GM12878 (cell line): Measurements from ENCODE around the gene XCR1.
"Not testable (repeated sequence)": the region's sequence is repeated elsewhere in the genome, so short reads cannot be mapped to it uniquely, and the experiment has no call there.

Experiments
- JUNB ChIP-seq: IDR thresholded peaks from 2 replicates; pipeline ENCODE4 v1.6.1; 2016; ENCODE audit warnings: antibody characterized with exemption, mild to moderate bottlenecking
- LARP7 ChIP-seq: fragments of 450-650 bp; IDR thresholded peaks from 2 replicates; pipeline ENCODE4 v1.6.1; 2017; ENCODE audit warnings: mild to moderate bottlenecking
- MEF2A ChIP-seq: IDR thresholded peaks from 2 replicates; pipeline ENCODE4 v1.6.1; 2011; ENCODE audit warnings: low read depth, mild to moderate bottlenecking, low read length, moderate library complexity; ENCODE audit not compliant: insufficient read depth
- NFYB ChIP-seq: IDR thresholded peaks from 2 replicates; pipeline ENCODE4 v1.6.1; 2011; ENCODE audit warnings: low read depth, mild to moderate bottlenecking, low read length, improper control_type of control experiment, moderate library complexity; ENCODE audit not compliant: insufficient read depth
- POLR2AphosphoS5 ChIP-seq: IDR thresholded peaks from 2 replicates; pipeline ENCODE4 v1.6.1; 2011; ENCODE audit warnings: mild to moderate bottlenecking, low read length, inconsistent platforms
- RFX5 ChIP-seq: IDR thresholded peaks from 2 replicates; pipeline ENCODE4 v1.6.1; 2011; ENCODE audit warnings: low read depth, low read length, improper control_type of control experiment
- SRF ChIP-seq, 2 experiments: IDR thresholded peaks; 2 replicates each; pipeline ENCODE4 v1.6.1; 2011; ENCODE audit warnings: low read depth in 2 of 2, low read length in 2 of 2, mild to moderate bottlenecking in 1 of 2, moderate library complexity in 1 of 2
- TAF1 ChIP-seq: IDR thresholded peaks from 2 replicates; pipeline ENCODE4 v1.6.1; 2011; ENCODE audit warnings: mild to moderate bottlenecking, low read depth, low read length, borderline replicate concordance
- TBL1XR1 ChIP-seq: IDR thresholded peaks from 2 replicates; pipeline ENCODE4 v1.6.1; 2012; ENCODE audit warnings: low read depth, low read length, improper control_type of control experiment
- ZNF274 ChIP-seq: IDR thresholded peaks from one replicate; pipeline ENCODE4 v1.8.0; 2011; ENCODE audit not compliant: insufficient read length, insufficient read depth
- TF ChIP-seq, protein P1 (sequence below), 3 experiments: IDR thresholded peaks in 2 of 3; conservative IDR thresholded peaks in 1 of 3; 2 replicates each; pipeline ENCODE4 v1.5.1; 2011; ENCODE audit warnings: low read depth in 3 of 3, low read length in 3 of 3, mild to moderate bottlenecking in 3 of 3, control low read depth in 2 of 3, moderate library complexity in 2 of 3, inconsistent platforms in 1 of 3, mixed read lengths in 1 of 3; ENCODE audit not compliant: control insufficient read depth in 2 of 3, insufficient read depth in 1 of 3; ENCODE audit errors: extremely low read depth in 1 of 3
- TF ChIP-seq, protein P2 (sequence below): IDR thresholded peaks from 2 replicates; pipeline ENCODE4 v1.6.1; 2012; ENCODE audit warnings: mild to moderate bottlenecking, low read depth, low read length
- TF ChIP-seq, protein P3 (sequence below): fragments of 450-650 bp; IDR thresholded peaks from 2 replicates; pipeline ENCODE4 v1.6.1; 2016; ENCODE audit warnings: mild to moderate bottlenecking
- TF ChIP-seq, protein P4 (sequence below): IDR thresholded peaks from 2 replicates; pipeline ENCODE4 v1.6.1; 2011; ENCODE audit warnings: low read depth, low read length, improper control_type of control experiment, borderline replicate concordance

DNA sequence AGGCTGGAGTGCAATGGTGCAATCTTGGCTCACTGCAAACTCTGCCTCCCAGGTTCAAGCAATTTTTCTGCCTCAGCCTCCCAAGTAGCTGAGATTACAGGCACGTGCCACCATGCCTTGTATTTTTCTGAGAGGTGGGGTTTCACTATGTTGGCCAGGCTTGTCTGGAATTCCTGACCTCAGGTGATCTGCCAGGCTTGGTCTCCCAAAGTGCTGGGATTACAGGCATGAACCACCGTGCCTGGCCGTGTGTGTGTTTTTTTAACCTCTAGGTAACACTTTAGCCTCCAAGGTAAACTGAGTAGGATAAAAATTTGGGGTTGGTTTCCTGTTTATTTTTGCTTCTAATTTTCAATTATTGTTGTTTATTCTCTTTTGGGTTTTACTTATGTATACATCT is 10.8 kb upstream of the XCR1 start:
- TF ChIP-seq MEF2A; TAF1; ZNF274; TBL1XR1; LARP7; JUNB; POLR2AphosphoS5; RFX5; NFYB; SRF (IDR thresholded peaks at IDR 0.05; ENCODE audit: low read depth in 2 of 2, low read length in 2 of 2): not testable (repeated sequence)
- TF ChIP-seq, protein P1, sequence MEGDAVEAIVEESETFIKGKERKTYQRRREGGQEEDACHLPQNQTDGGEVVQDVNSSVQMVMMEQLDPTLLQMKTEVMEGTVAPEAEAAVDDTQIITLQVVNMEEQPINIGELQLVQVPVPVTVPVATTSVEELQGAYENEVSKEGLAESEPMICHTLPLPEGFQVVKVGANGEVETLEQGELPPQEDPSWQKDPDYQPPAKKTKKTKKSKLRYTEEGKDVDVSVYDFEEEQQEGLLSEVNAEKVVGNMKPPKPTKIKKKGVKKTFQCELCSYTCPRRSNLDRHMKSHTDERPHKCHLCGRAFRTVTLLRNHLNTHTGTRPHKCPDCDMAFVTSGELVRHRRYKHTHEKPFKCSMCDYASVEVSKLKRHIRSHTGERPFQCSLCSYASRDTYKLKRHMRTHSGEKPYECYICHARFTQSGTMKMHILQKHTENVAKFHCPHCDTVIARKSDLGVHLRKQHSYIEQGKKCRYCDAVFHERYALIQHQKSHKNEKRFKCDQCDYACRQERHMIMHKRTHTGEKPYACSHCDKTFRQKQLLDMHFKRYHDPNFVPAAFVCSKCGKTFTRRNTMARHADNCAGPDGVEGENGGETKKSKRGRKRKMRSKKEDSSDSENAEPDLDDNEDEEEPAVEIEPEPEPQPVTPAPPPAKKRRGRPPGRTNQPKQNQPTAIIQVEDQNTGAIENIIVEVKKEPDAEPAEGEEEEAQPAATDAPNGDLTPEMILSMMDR (IDR thresholded peaks at IDR 0.05 in 2 of 3, conservative IDR thresholded peaks at IDR 0.05 in 1 of 3; ENCODE audit: control insufficient read depth in 2 of 3, extremely low read depth in 1 of 3, insufficient read depth in 1 of 3, low read depth in 3 of 3, low read length in 3 of 3) = not testable (repeated sequence)
- TF ChIP-seq, protein P2, sequence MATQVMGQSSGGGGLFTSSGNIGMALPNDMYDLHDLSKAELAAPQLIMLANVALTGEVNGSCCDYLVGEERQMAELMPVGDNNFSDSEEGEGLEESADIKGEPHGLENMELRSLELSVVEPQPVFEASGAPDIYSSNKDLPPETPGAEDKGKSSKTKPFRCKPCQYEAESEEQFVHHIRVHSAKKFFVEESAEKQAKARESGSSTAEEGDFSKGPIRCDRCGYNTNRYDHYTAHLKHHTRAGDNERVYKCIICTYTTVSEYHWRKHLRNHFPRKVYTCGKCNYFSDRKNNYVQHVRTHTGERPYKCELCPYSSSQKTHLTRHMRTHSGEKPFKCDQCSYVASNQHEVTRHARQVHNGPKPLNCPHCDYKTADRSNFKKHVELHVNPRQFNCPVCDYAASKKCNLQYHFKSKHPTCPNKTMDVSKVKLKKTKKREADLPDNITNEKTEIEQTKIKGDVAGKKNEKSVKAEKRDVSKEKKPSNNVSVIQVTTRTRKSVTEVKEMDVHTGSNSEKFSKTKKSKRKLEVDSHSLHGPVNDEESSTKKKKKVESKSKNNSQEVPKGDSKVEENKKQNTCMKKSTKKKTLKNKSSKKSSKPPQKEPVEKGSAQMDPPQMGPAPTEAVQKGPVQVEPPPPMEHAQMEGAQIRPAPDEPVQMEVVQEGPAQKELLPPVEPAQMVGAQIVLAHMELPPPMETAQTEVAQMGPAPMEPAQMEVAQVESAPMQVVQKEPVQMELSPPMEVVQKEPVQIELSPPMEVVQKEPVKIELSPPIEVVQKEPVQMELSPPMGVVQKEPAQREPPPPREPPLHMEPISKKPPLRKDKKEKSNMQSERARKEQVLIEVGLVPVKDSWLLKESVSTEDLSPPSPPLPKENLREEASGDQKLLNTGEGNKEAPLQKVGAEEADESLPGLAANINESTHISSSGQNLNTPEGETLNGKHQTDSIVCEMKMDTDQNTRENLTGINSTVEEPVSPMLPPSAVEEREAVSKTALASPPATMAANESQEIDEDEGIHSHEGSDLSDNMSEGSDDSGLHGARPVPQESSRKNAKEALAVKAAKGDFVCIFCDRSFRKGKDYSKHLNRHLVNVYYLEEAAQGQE = not testable (repeated sequence)
- TF ChIP-seq, protein P3, sequence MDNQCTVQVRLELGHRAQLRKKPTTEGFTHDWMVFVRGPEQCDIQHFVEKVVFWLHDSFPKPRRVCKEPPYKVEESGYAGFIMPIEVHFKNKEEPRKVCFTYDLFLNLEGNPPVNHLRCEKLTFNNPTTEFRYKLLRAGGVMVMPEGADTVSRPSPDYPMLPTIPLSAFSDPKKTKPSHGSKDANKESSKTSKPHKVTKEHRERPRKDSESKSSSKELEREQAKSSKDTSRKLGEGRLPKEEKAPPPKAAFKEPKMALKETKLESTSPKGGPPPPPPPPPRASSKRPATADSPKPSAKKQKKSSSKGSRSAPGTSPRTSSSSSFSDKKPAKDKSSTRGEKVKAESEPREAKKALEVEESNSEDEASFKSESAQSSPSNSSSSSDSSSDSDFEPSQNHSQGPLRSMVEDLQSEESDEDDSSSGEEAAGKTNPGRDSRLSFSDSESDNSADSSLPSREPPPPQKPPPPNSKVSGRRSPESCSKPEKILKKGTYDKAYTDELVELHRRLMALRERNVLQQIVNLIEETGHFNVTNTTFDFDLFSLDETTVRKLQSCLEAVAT = not testable (repeated sequence)
- TF ChIP-seq, protein P4, sequence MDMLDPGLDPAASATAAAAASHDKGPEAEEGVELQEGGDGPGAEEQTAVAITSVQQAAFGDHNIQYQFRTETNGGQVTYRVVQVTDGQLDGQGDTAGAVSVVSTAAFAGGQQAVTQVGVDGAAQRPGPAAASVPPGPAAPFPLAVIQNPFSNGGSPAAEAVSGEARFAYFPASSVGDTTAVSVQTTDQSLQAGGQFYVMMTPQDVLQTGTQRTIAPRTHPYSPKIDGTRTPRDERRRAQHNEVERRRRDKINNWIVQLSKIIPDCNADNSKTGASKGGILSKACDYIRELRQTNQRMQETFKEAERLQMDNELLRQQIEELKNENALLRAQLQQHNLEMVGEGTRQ = not testable (repeated sequence)
